CD4-positive, alpha-beta T cell treated with Interleukin-17A for 1 hour (primary cell): Measurements from ENCODE around the gene GABPB2.
A peak's percentile ranks its signal among the peaks of the same experiment; 100 is the strongest.

Experiments used
- DNase-seq: peaks from one replicate; pipeline ENCODE4 v3.0.0-alpha.2; 2020

The GABPB2 gene

GRCh38 chr1:151133018-151133806 lies 62.7 kb downstream of the GABPB2 start:
- no peak for DNase-seq

- no peak for DNase-seq
Observed at GRCh38 chr1:151134396-151134795, 63.8 kb downstream of the GABPB2 start.

- no peak for DNase-seq
Observed at GRCh38 chr1:151134991-151135390, 64.4 kb downstream of the GABPB2 start.

- no peak for DNase-seq
Observed at GRCh38 chr1:151135433-151136385, 65.1 kb downstream of the GABPB2 start.

GRCh38 chr1:151137789-151138188 lies 67.2 kb downstream of the GABPB2 start:
- DNase-seq: no peak

- DNase-seq: no peak
Observed at GRCh38 chr1:151142411-151143056, 72.0 kb downstream of the GABPB2 start.

- no peak for DNase-seq
Observed at GRCh38 chr1:151143057-151143435, 72.5 kb downstream of the GABPB2 start.

GRCh38 chr1:151143986-151144385 lies 73.4 kb downstream of the GABPB2 start:
- DNase-seq: no peak

- no peak for DNase-seq
Observed at GRCh38 chr1:151144474-151145303, 74.1 kb downstream of the GABPB2 start.

GRCh38 chr1:151145304-151146071 lies 74.9 kb downstream of the GABPB2 start:
- no peak for DNase-seq

GRCh38 chr1:151146072-151146411 lies 75.5 kb downstream of the GABPB2 start:
- DNase-seq: no peak

- DNase-seq: peak; percentile 88
Observed at GRCh38 chr1:151146412-151147131, 76.0 kb downstream of the GABPB2 start, which contains the start of gene SEMA6C. Gene SEMA6C, minus strand, starts transcription at chr1:151146631. Its CDS starts 4,010 bp downstream, at chr1:151142621.

- DNase-seq: no peak
Observed at GRCh38 chr1:151147132-151147503, 76.6 kb downstream of the GABPB2 start.

- DNase-seq: no peak
Observed at GRCh38 chr1:151147665-151148064, 77.1 kb downstream of the GABPB2 start.

GRCh38 chr1:151156515-151156819 lies 85.9 kb downstream of the GABPB2 start, which contains the start of gene TNFAIP8L2:
Gene TNFAIP8L2, plus strand, starts transcription at chr1:151156649. Its CDS starts 2,049 bp downstream, at chr1:151158698.
- peak; percentile 76 for DNase-seq

GRCh38 chr1:151157067-151157531 lies 86.5 kb downstream of the GABPB2 start:
- DNase-seq: peak; percentile 74

- no peak for DNase-seq
Observed at GRCh38 chr1:151158326-151158725, 87.8 kb downstream of the GABPB2 start.

- no peak for DNase-seq
Observed at GRCh38 chr1:151158751-151159251, 88.2 kb downstream of the GABPB2 start.

GRCh38 chr1:151159373-151159772 lies 88.8 kb downstream of the GABPB2 start:
- DNase-seq: no peak

- no peak for DNase-seq
Observed at GRCh38 chr1:151164732-151165280, 94.2 kb downstream of the GABPB2 start.
